ENCODE results near the gene THEM4. TPM values are rescaled to one million over a fixed set of nuclear protein-coding genes. Genes with fewer than 3 reads are reported as not detected.

The THEM4 gene
- total and polyA plus RNA-seq, 2 donors (not counting 1 experiment from before 2014, with no cell fraction given): 15.0 to 16.1 TPM

DNA sequence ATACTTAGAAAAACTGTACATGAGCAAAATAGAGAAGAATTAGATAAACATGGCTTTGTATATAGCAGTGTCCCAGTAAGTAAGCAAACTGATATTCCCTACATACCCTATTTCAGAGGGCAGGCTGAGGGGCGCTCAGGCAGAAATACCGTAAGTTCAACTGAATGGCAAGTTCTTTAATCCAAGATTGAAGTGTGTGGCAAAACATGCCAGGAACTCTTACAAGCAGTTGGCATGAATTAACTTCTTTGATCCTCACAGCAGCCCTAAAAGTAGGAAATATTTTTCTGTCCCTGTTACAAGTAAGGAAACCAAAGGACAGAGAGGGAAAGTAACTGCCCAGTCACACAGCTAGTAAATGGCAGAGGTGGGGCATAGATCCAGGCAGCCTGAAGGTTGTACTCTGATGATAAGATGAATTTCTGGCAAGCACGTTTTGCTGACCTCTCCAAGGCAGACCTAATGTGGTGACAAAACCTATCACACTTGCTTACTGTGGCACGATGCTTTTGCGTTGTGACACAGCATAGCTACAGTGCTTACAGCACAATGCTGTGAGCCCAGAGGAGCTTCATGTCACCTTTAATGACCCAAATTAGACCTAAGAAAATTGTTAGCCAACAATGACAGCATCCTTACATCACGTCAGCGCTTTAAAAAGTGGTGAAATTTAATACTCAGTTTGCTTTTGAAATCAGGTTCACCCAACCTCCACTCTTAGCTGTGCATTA, 35.0 kb upstream of the THEM4 start:
- no peaks in the 10 kb centered on the region for H3K36me3 ChIP-seq (replicated peaks in 1 of 2; ENCODE audit: control extremely low read depth in 1 of 2, control insufficient read depth in 1 of 2, extremely low read depth in 1 of 2, insufficient read depth in 2 of 2, low read length in 1 of 2)
- CTCF ChIA-PET: interaction anchor here (0.8 to 3.9 kb wide), 3 partner anchors 10 to 57 kb away, joined by 6 to 29 read pairs (median 11); no protein-coding TSS in a partner anchor
- H3K79me2 ChIP-seq (ENCODE audit: control insufficient read depth, insufficient read depth, low read length): no peaks in the 10 kb centered on the region
- intact Hi-C loops (cut with micrococcal nuclease): no loop called here
- peak overlapping the region; percentile 84 to 88 for H3K27ac ChIP-seq (ENCODE audit: low read length in 2 of 2)
- no peaks in the 10 kb centered on the region for H4K20me1 ChIP-seq (ENCODE audit: control insufficient read depth, insufficient read depth, low read length, poor library complexity, severe bottlenecking)
- TF ChIP-seq, protein P1, sequence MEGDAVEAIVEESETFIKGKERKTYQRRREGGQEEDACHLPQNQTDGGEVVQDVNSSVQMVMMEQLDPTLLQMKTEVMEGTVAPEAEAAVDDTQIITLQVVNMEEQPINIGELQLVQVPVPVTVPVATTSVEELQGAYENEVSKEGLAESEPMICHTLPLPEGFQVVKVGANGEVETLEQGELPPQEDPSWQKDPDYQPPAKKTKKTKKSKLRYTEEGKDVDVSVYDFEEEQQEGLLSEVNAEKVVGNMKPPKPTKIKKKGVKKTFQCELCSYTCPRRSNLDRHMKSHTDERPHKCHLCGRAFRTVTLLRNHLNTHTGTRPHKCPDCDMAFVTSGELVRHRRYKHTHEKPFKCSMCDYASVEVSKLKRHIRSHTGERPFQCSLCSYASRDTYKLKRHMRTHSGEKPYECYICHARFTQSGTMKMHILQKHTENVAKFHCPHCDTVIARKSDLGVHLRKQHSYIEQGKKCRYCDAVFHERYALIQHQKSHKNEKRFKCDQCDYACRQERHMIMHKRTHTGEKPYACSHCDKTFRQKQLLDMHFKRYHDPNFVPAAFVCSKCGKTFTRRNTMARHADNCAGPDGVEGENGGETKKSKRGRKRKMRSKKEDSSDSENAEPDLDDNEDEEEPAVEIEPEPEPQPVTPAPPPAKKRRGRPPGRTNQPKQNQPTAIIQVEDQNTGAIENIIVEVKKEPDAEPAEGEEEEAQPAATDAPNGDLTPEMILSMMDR (IDR thresholded peaks at IDR 0.05): no peak
- TF ChIP-seq EZH2 (IDR thresholded peaks at IDR 0.05; ENCODE audit: borderline replicate concordance, insufficient read depth, low read depth, low read length, poor library complexity, severe bottlenecking): no peak
- Mint-ChIP-seq H3K9me3 (ENCODE audit: insufficient read depth) (no peaks in the 10 kb centered on the region), H3K4me1 (peaks cover 43% of the 10 kb centered on the region), H3K27me3 (peaks cover 4% of the 10 kb centered on the region), H3K27ac (peak overlapping the region; percentile 93), H3K4me3 (no peak overlapping the region)
- DNase-seq (no peak), ATAC-seq (ENCODE audit: low read depth) (no peak)
- H2AFZ ChIP-seq (ENCODE audit: insufficient read depth, low read depth, low read length, poor library complexity, severe bottlenecking): no peak overlapping the region
- peaks cover 31 to 39% of the 10 kb centered on the region in 2 donors for H3K4me1 ChIP-seq (ENCODE audit: control insufficient read depth in 2 of 2, insufficient read depth in 2 of 2, low read length in 2 of 2)
- no peaks in the 10 kb centered on the region for H3K27me3 ChIP-seq (replicated peaks in 1 of 4; ENCODE audit: control extremely low read depth in 1 of 4, control insufficient read depth in 3 of 4, insufficient read depth in 4 of 4, low read length in 3 of 4)
- H3K4me3 ChIP-seq (ENCODE audit: control extremely low read depth in 1 of 5, extremely low read depth in 1 of 5, insufficient read depth in 1 of 5, low read depth in 2 of 5, low read length in 4 of 5): no peak overlapping the region
- H3K9ac ChIP-seq (ENCODE audit: low read length): no peak overlapping the region
- no peaks in the 10 kb centered on the region for H3K9me3 ChIP-seq (ENCODE audit: control extremely low read depth in 1 of 3, control insufficient read depth in 2 of 3, insufficient read depth in 1 of 3, low read length in 2 of 3)
- POLR2A ChIA-PET: no interaction called here
- no peak overlapping the region for H3K4me2 ChIP-seq (replicated peaks; ENCODE audit: low read depth, low read length, poor library complexity, severe bottlenecking)
- WGBS (ENCODE audit: insufficient coverage): 76% methylated on average over 3 of the region's 7 CpGs

DNA sequence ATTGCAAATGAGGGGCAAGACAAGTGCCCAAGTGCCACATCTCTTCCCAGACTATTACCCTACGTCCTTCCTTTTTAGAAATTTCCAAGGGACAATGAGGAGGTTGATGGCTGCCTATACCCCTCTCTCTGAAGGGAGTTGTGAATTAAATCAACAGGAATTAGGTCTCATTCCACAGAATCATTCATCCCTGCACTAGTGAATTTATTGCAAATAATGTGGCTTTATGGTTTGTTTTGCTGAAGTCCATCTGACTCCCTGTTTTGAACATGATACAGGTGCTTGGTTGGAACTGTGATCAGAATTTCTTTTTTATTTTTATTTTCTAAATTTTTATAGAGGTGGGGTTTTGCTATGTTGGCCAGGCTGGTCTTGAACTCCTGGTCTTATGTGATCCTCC, 34.3 kb upstream of the THEM4 start:
- no peaks in the 10 kb centered on the region for H4K20me1 ChIP-seq (ENCODE audit: control insufficient read depth, insufficient read depth, low read length, poor library complexity, severe bottlenecking)
- ATAC-seq (ENCODE audit: low read depth): no peak
- H3K9ac ChIP-seq (ENCODE audit: low read length): no peak overlapping the region
- Mint-ChIP-seq H3K27ac (no peak overlapping the region), H3K4me3 (no peak overlapping the region), H3K9me3 (ENCODE audit: insufficient read depth) (no peaks in the 10 kb centered on the region), H3K27me3 (peaks cover 4% of the 10 kb centered on the region), H3K4me1 (peaks cover 43% of the 10 kb centered on the region)
- no peak for DNase-seq
- H3K27me3 ChIP-seq (replicated peaks in 1 of 4; ENCODE audit: control extremely low read depth in 1 of 4, control insufficient read depth in 3 of 4, insufficient read depth in 4 of 4, low read length in 3 of 4): no peaks in the 10 kb centered on the region
- H3K9me3 ChIP-seq (ENCODE audit: control extremely low read depth in 1 of 3, control insufficient read depth in 2 of 3, insufficient read depth in 1 of 3, low read length in 2 of 3): no peaks in the 10 kb centered on the region
- no peaks in the 10 kb centered on the region for H3K36me3 ChIP-seq (replicated peaks in 1 of 2; ENCODE audit: control extremely low read depth in 1 of 2, control insufficient read depth in 1 of 2, extremely low read depth in 1 of 2, insufficient read depth in 2 of 2, low read length in 1 of 2)
- intact Hi-C loops (cut with micrococcal nuclease): no loop called here
- POLR2A ChIA-PET: no interaction called here
- no peak overlapping the region for H3K27ac ChIP-seq (ENCODE audit: low read length in 2 of 2)
- WGBS (ENCODE audit: insufficient coverage): no CpG with 5 or more reads among the region's 1 CpG
- no peak for TF ChIP-seq EZH2 (IDR thresholded peaks at IDR 0.05; ENCODE audit: borderline replicate concordance, insufficient read depth, low read depth, low read length, poor library complexity, severe bottlenecking)
- TF ChIP-seq, protein P1 (IDR thresholded peaks at IDR 0.05): no peak
- CTCF ChIA-PET: interaction anchor here (1.0 to 3.9 kb wide), 3 partner anchors 9 to 70 kb away, joined by 3 to 29 read pairs (median 11); no protein-coding TSS in a partner anchor
- no peak overlapping the region for H3K4me2 ChIP-seq (replicated peaks; ENCODE audit: low read depth, low read length, poor library complexity, severe bottlenecking)
- H3K4me1 ChIP-seq (ENCODE audit: control insufficient read depth in 2 of 2, insufficient read depth in 2 of 2, low read length in 2 of 2): peaks cover 31 to 39% of the 10 kb centered on the region in 2 donors
- H2AFZ ChIP-seq (ENCODE audit: insufficient read depth, low read depth, low read length, poor library complexity, severe bottlenecking): no peak overlapping the region
- H3K79me2 ChIP-seq (ENCODE audit: control insufficient read depth, insufficient read depth, low read length): no peaks in the 10 kb centered on the region
- no peak overlapping the region for H3K4me3 ChIP-seq (ENCODE audit: control extremely low read depth in 1 of 5, extremely low read depth in 1 of 5, insufficient read depth in 1 of 5, low read depth in 2 of 5, low read length in 4 of 5)

Data from B cell (primary cell).